Lower lobe of right lung (tissue), 2 donors: ENCODE measurements around the gene BRD2. TPM values are rescaled to one million over a fixed set of nuclear protein-coding genes. Genes with fewer than 3 reads are reported as not detected.

Experiments used
- ATAC-seq, 2 donors: fragments of 200-7000 bp; cut with Tn5 transposase; one replicate each; pipeline ENCODE4 v1.9.1; 2020 to 2022; ENCODE audit warnings: mild to moderate bottlenecking in 2 of 2, moderate library complexity in 2 of 2
- DNase-seq: peaks from one replicate; pipeline ENCODE4 v3.0.0-alpha.2; 2020
- H3K27ac ChIP-seq: fragments of 200-600 bp; one replicate; pipeline ENCODE4 v1.8.0; 2022
- H3K27me3 ChIP-seq: fragments of 200-600 bp; one replicate; pipeline ENCODE4 v1.8.0; 2022; ENCODE audit warnings: low read depth
- H3K36me3 ChIP-seq: fragments of 200-600 bp; one replicate; pipeline ENCODE4 v1.8.0; 2022; ENCODE audit warnings: mild to moderate bottlenecking
- H3K4me1 ChIP-seq: fragments of 200-600 bp; one replicate; pipeline ENCODE4 v1.8.0; 2022
- H3K4me3 ChIP-seq: fragments of 200-600 bp; one replicate; pipeline ENCODE4 v1.8.0; 2022; ENCODE audit warnings: mild to moderate bottlenecking
- H3K9me3 ChIP-seq: fragments of 200-600 bp; one replicate; pipeline ENCODE4 v1.8.0; 2022
- intact Hi-C: fragments of 100-400 bp; cut with DNase I; formaldehyde crosslinking; loops from one replicate; pipeline ENCODE4 v1.11.0; 2022
- total RNA-seq: library from RNA; stranded (reverse); fragmentation: NEBNext Ultra II Directional; extraction: Animal tissue kit (Norgen Biotek cat#: 25700); gene quantifications from one replicate; pipeline ENCODE4 v1.2.1, GENCODE V29; 2021
- TF ChIP-seq, protein P1 (sequence below): fragments of 200-600 bp; IDR thresholded peaks from one replicate; pipeline ENCODE4 v1.8.0; 2022; ENCODE audit warnings: antibody characterized with exemption, mild to moderate bottlenecking
- donor health status: DM: no; HTN: yes; CAD: no; lungs with severe emphysema.

BRD2 gene
- total RNA-seq, 1 donor from 2014 or later: 173 TPM

DNA sequence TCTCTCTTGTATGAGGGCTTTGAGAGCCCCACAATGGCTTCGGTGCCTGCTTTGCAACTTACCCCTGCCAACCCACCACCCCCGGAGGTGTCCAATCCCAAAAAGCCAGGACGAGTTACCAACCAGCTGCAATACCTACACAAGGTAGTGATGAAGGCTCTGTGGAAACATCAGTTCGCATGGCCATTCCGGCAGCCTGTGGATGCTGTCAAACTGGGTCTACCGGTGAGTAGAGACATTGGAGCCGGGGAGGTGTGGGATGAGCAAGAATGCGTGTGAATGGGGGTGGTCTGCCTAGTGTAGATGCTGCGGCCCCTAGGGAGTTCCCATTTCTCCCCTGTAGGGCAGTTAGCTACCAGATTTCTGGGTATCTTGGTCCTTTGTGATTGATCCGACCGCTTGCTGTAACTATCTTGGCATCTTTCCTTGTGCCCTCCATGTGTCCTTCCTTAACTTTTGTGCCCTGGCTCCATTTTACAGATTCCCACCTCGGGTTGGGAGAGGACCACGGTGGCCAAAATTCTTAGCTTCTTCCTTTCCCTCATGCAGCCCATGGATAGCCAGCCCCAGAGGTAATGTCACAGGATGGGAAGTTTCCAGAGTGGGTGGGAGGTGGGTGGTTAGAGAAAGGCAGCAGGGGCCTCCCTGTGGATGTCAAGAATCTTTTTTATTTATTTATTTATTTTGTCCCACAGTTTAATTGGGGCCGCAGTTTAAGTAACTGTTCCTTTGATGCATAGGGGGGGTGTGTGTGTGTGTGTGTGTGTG, 6.3 kb downstream of the BRD2 start:
- TF ChIP-seq, protein P1, sequence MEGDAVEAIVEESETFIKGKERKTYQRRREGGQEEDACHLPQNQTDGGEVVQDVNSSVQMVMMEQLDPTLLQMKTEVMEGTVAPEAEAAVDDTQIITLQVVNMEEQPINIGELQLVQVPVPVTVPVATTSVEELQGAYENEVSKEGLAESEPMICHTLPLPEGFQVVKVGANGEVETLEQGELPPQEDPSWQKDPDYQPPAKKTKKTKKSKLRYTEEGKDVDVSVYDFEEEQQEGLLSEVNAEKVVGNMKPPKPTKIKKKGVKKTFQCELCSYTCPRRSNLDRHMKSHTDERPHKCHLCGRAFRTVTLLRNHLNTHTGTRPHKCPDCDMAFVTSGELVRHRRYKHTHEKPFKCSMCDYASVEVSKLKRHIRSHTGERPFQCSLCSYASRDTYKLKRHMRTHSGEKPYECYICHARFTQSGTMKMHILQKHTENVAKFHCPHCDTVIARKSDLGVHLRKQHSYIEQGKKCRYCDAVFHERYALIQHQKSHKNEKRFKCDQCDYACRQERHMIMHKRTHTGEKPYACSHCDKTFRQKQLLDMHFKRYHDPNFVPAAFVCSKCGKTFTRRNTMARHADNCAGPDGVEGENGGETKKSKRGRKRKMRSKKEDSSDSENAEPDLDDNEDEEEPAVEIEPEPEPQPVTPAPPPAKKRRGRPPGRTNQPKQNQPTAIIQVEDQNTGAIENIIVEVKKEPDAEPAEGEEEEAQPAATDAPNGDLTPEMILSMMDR: no peak
- Histone ChIP-seq H3K36me3 (peaks cover 73% of the 10 kb centered on the region), H3K9me3 (no peaks in the 10 kb centered on the region), H3K4me3 (peak overlapping the region; percentile 96), H3K4me1 (peaks cover 48% of the 10 kb centered on the region), H3K27me3 (no peaks in the 10 kb centered on the region), H3K27ac (peak overlapping the region; percentile 76)
- DNase-seq: no peak
- intact Hi-C loops: no loop called here
- no peak for ATAC-seq

DNA sequence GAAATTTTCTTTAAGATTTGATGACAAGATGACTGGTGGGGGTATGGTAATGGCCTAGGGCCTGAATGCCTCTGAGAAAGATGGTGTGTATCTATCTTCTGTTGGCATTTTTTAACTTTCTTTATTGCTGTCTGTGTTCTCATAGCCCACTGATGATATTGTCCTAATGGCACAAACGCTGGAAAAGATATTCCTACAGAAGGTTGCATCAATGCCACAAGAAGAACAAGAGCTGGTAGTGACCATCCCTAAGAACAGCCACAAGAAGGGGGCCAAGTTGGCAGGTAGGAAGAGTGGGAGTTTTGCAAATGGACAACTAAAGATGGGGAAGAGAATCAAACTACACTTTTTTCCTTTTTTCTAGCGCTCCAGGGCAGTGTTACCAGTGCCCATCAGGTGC, 7.5 kb downstream of the BRD2 start:
- Histone ChIP-seq H3K36me3 (peaks cover 84% of the 10 kb centered on the region), H3K27ac (no peak overlapping the region), H3K27me3 (no peaks in the 10 kb centered on the region), H3K4me1 (peaks cover 48% of the 10 kb centered on the region), H3K4me3 (no peak overlapping the region), H3K9me3 (no peaks in the 10 kb centered on the region)
- TF ChIP-seq, protein P1: no peak
- intact Hi-C loops: no loop called here
- DNase-seq (no peak), ATAC-seq (no peak)

DNA sequence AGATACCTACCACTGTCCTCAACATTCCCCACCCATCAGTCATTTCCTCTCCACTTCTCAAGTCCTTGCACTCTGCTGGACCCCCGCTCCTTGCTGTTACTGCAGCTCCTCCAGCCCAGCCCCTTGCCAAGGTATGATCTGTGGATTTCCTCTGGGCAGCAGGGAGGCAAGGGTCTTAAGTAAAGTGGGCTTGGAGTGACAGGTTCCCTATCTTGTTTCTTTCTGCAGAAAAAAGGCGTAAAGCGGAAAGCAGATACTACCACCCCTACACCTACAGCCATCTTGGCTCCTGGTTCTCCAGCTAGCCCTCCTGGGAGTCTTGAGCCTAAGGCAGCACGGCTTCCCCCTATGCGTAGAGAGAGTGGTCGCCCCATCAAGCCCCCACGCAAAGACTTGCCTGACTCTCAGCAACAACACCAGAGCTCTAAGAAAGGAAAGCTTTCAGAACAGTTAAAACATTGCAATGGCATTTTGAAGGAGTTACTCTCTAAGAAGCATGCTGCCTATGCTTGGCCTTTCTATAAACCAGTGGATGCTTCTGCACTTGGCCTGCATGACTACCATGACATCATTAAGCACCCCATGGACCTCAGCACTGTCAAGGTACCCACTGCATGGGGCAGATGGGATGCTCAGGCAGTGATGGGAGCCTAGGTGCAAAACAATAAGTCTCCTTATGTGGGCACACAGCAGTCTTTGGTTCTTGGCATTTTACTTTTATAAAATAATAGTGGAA, 8.1 kb downstream of the BRD2 start:
- intact Hi-C loops: no loop called here
- Histone ChIP-seq H3K36me3 (peaks cover 91% of the 10 kb centered on the region), H3K4me3 (no peak overlapping the region), H3K9me3 (no peaks in the 10 kb centered on the region), H3K27me3 (no peaks in the 10 kb centered on the region), H3K27ac (no peak overlapping the region), H3K4me1 (peaks cover 51% of the 10 kb centered on the region)
- ATAC-seq (no peak), DNase-seq (no peak)
- TF ChIP-seq, protein P1: no peak

DNA sequence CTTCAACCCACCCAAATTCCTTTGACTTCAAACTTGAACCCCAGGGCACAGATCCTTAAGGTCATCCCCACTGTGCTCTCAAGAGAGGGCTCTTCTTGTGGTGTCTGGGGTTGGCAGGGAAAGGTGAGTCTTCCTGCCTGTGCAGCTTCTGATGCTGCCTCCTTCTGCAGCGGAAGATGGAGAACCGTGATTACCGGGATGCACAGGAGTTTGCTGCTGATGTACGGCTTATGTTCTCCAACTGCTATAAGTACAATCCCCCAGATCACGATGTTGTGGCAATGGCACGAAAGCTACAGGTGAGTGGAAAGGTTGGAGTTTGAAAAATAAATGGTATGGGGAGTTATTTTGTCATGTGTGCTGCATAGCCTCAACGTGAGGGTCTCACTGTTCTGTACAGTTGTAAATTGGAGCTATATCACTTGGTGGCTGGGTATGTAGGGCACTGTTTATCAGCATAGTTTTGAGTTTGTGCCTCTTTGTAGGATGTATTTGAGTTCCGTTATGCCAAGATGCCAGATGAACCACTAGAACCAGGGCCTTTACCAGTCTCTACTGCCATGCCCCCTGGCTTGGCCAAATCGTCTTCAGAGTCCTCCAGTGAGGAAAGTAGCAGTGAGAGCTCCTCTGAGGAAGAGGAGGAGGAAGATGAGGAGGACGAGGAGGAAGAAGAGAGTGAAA, 9.0 kb downstream of the BRD2 start:
- Histone ChIP-seq H3K27me3 (no peaks in the 10 kb centered on the region), H3K4me1 (peaks cover 57% of the 10 kb centered on the region), H3K27ac (no peak overlapping the region), H3K4me3 (no peak overlapping the region), H3K36me3 (peaks cover 96% of the 10 kb centered on the region), H3K9me3 (no peaks in the 10 kb centered on the region)
- intact Hi-C loops: no loop called here
- ATAC-seq (no peak), DNase-seq (no peak)
- TF ChIP-seq, protein P1: no peak

DNA sequence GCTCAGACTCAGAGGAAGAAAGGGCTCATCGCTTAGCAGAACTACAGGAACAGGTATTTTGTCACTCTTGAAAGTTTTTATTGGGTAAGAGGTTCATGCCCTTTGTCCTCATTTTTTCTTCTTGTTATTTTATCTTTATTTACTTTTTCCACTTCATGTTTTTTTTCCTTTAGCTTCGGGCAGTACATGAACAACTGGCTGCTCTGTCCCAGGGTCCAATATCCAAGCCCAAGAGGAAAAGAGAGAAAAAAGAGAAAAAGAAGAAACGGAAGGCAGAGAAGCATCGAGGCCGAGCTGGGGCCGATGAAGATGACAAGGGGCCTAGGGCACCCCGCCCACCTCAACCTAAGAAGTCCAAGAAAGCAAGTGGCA, 9.5 kb downstream of the BRD2 start:
- intact Hi-C loops: no loop called here
- ATAC-seq: no peak
- Histone ChIP-seq H3K27ac (no peak overlapping the region), H3K36me3 (peaks cover 91% of the 10 kb centered on the region), H3K4me3 (no peak overlapping the region), H3K4me1 (peaks cover 57% of the 10 kb centered on the region), H3K27me3 (no peaks in the 10 kb centered on the region), H3K9me3 (no peaks in the 10 kb centered on the region)
- no peak for DNase-seq
- TF ChIP-seq, protein P1: no peak
